GM18505 (cell line): ENCODE data around the gene IST1.

ENCODE experiments used
- ATAC-seq: cut with Tn5 transposase; IDR thresholded peaks from one replicate; pipeline ENCODE4 v1.9.1; 2021; ENCODE audit not compliant: unreplicated experiment
- POLR2A ChIP-seq: IDR thresholded peaks from 4 replicates; pipeline ENCODE4 v1.6.1; 2011; ENCODE audit warnings: borderline replicate concordance; ENCODE audit not compliant: insufficient read depth, insufficient read length; ENCODE audit errors: extremely low read depth

IST1 gene

DNA sequence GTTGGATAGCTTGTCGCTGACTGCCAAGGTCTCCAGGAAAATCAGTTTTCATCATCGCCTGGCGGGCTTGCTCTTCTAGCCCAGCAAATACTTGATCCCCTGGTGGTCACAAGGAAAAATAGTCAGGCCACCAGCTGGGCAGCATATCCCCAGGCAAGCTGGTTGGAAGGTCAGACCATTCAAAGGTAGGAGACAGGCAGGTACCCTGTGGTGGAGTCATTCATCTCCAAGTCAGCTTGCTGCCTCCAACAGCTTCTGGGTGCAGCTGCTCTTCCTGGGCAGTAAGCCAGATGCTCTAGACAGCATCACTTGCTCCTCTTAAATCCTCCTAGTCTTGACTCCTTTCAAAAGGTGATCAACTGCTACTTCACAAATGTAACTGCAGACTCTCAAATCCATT lies 27.4 kb upstream of the IST1 start:
- no peak for TF ChIP-seq POLR2A
- ATAC-seq, result no peak

DNA sequence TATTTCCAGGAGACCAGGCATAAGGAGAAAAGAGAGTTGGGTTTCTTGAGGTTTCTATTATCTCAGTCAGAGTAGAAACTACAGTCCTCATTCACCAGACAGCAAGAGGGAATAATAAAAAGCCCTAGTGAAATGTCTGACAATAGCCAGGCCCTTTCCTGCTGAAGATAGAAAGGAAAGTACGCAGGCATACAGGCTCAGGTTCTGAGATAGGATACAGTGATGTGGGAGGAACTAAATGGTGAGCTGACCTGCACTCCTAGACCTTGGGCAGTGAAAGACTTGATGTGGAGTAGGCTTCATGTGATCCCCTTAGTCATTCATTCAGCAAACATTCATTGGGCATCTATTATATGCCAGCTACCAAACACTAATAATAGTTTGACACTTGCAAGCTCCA lies 26.2 kb upstream of the IST1 start:
- TF ChIP-seq POLR2A, result no peak
- ATAC-seq, result no peak

DNA sequence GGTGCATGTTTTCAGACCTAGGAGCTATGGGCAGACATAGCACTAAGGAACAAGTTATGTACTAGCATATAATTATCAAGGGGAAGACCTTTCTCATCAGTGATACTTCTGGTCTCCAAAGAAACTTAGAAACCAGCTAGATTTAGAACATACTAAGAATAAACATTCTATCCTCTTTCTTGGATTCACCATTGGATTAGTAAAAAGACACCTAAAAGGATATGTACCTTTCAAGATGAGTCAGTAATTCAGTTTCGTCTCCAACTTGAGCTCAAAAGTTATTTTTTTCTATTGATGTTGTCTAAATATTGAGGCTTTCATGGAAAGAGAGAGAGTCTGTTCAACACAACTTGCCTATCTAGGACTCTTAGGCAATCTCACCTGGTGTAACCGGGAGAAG lies 24.5 kb upstream of the IST1 start:
- no peak for TF ChIP-seq POLR2A
- no peak for ATAC-seq

GRCh38 chr16:71873199-71873598 lies 22.1 kb upstream of the IST1 start:
- no peak for TF ChIP-seq POLR2A
- ATAC-seq, result no peak

DNA sequence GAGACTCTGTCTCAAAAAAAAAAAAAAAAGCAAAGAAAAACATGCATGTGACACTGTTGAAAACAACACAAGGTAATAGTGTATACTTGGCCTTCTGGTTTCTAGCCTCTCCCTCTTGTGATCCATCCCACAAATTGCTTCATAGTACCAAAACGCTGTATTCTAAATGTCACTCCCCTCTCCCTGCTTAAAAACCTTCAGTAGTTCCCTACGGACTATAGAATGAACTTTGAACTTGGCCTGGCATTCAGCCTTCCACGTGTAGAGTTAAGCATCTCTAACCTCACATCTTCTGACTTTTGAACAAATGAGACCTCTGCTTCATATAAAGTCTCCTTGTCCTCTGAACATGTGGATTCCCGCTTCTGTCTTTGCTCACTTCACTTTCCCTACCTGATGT lies 16.4 kb upstream of the IST1 start:
- no peak for TF ChIP-seq POLR2A

DNA sequence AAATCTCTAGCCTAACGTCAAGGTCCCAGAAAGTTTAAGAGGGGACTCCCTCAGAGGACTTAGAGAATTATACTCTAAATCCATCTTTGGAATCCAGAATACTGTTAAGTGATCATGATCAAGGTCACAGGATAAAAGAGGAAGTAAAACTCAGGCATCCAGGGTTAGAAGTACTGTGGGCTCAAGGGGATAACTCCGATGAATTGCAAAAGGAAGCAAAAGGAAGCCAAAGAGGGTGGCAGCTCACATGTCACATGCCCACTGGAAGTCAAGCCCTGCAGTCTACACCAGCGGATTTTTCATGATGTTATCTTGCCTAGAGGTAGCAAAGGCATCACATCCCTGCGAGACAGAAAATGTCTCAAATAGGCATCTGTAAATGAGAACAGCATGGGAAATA lies 15.2 kb upstream of the IST1 start:
- ATAC-seq, result no peak
- no peak for TF ChIP-seq POLR2A

More for the DNA sequence above, 16.4 kb upstream of the IST1 start:
- ATAC-seq, result no peak

DNA sequence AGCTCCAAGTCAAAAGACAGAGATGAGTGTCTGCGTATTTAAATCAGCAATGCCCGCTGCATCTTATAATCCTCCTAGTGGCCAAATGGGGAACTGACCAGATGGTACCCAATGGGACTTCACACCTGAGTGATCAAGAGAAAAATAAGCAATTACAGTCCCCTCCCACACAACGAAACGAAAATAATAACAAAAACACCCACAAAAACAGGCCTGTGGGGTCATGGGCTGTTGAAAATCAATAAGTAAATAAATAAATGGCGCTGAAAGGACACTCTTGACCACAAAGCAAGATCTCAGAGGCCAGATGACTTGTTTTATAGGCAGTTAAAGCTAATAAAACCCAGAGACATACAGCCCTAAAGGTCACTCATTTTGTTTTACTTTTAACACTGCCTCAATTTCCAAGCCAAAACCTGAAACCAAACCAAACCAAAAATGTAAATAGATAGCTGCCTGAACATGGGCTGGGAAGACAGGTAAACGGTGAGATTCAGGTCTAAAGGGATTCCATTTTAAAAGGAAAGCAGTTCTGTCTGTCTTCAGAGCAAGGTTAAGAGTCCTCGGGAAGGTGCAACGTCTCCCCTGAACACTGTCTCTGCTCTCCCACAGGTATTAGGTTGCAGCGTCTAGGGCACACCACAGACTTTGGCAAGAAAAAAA lies 12.7 kb upstream of the IST1 start:
- no peak for TF ChIP-seq POLR2A
- peak; percentile 46 for ATAC-seq

GRCh38 chr16:71883168-71883848 lies 12.0 kb upstream of the IST1 start:
- peak; percentile 44 for ATAC-seq
- TF ChIP-seq POLR2A, result no peak

GRCh38 chr16:71883849-71884638 lies 11.3 kb upstream of the IST1 start, which contains the start of gene ZNF821:
TSS of gene ZNF821 (minus strand) at chr16:71884182. CDS start at chr16:71879946, 4,236 bp downstream.
- ATAC-seq, result peak; percentile 49

DNA sequence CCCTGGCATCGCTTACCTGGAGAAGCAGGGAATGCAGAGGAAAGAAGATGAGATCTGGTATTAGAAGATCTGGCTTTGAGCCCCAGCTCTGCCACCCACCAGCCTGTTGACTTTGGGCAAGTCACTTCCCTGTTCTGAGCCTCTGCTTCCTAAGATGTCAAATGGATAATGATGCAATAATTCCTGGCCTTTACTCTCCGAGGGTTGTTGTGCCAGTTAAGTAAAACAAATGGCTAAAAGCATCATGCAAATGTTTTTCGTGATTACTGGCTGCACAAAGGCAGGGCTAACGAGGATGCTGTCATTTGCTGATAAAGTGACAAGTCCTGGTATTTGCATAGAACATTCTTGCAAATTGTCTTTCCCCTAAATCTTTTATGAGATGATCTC lies 10.1 kb upstream of the IST1 start:
- no peak for ATAC-seq
- no peak for TF ChIP-seq POLR2A

More at GRCh38 chr16:71883849-71884638, 11.3 kb upstream of the IST1 start, which contains the start of gene ZNF821:
- peak; percentile 44 for TF ChIP-seq POLR2A

DNA sequence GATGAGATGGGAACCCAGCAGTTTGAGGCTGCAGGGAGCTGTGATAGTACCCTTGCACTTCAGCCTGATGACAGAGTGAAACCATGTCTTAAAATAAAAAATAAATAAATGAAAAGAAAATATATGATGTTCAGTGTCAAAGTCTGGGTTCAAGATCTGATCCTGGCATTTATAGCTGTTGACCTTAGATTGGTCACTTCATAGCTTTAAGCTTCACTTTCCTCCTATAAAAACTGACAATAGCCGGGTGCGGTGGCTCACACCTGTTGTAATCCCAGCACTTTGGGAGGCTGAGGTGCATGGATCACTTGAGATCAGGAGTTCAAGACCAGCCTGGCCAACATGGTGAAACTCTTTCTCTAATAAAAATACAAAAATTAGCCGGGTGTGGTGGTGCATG lies 6.2 kb upstream of the IST1 start:
- ATAC-seq, result no peak
- no peak for TF ChIP-seq POLR2A

DNA sequence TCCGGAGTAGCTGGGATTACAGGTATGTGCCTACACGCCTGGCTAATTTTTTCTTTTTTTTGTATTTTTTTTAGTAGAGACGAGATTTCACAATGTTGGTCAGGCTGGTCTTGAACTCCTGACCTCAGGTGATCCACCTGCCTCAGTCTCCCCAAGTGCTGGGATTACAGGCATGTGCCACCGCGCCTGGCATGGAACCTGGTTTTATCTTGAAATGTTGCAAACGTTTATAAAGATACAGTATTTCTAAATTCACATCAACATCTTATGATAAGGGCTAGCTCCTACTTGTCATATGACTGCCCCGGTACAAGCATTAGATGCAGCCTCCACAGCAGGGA lies 1.5 kb upstream of the IST1 start:
- TF ChIP-seq POLR2A, result no peak
- no peak for ATAC-seq

- ATAC-seq, result peak; percentile 4
- TF ChIP-seq POLR2A, result no peak
These were observed 956 bp upstream of the IST1 start for GRCh38 chr16:71894229-71894920.
